RWPE2 (cell line): ENCODE measurements around the gene SKIC2.
A peak's percentile ranks its signal among the peaks of the same experiment; 100 is the strongest.
"Not testable (repeated sequence)": the region's sequence is repeated elsewhere in the genome, so short reads cannot be mapped to it uniquely, and the experiment has no call there.

Experiments
- ATAC-seq: fragments of 200-7000 bp; cut with Tn5 transposase; 3 replicates; pipeline ENCODE4 v1.9.1; 2021; ENCODE audit warnings: low read depth
- DNase-seq: peaks from one replicate; pipeline ENCODE4 v3.0.0-alpha.2; 2020; ENCODE audit warnings: low spot score
- H3K27ac ChIP-seq: fragments of 450-650 bp; 2 replicates; pipeline ENCODE4 v1.5.1; 2017; ENCODE audit warnings: mild to moderate bottlenecking; ENCODE audit not compliant: poor library complexity, severe bottlenecking
- H3K27me3 ChIP-seq: fragments of 250-450 bp; sonication (Bioruptor Pico); 2 replicates; pipeline ENCODE4 v1.5.1; 2021; ENCODE audit warnings: mild to moderate bottlenecking, moderate library complexity; ENCODE audit not compliant: insufficient read depth, poor library complexity, severe bottlenecking
- H3K36me3 ChIP-seq: fragments of 250-450 bp; sonication (Bioruptor Pico); 2 replicates; pipeline ENCODE4 v1.5.1; 2020; ENCODE audit warnings: low read depth, mild to moderate bottlenecking, moderate library complexity
- H3K4me1 ChIP-seq: fragments of 250-450 bp; sonication (Bioruptor Pico); 2 replicates; pipeline ENCODE4 v1.5.1; 2021; ENCODE audit warnings: mild to moderate bottlenecking, moderate library complexity; ENCODE audit not compliant: insufficient read depth, poor library complexity, severe bottlenecking
- H3K4me3 ChIP-seq: fragments of 250-450 bp; sonication (Bioruptor Pico); 2 replicates; pipeline ENCODE4 v1.5.1; 2021; ENCODE audit warnings: mild to moderate bottlenecking, moderate library complexity; ENCODE audit not compliant: severe bottlenecking
- H3K9me3 ChIP-seq: fragments of 250-450 bp; sonication (Bioruptor Pico); 2 replicates; pipeline ENCODE4 v1.5.1; 2021; ENCODE audit warnings: mild to moderate bottlenecking, moderate library complexity; ENCODE audit not compliant: severe bottlenecking

The SKIC2 gene

DNA sequence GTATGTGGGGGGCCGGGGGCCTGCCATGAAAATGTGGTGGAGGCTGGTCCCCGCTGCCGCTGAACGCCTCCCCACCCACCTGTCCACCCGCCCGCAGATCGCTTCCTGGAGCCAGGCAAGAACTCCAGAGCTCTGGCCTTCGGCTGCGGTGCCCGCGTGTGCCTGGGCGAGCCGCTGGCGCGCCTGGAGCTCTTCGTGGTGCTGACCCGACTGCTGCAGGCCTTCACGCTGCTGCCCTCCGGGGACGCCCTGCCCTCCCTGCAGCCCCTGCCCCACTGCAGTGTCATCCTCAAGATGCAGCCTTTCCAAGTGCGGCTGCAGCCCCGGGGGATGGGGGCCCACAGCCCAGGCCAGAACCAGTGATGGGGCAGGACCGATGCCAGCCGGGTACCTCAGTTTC, 49.1 kb downstream of the SKIC2 start:
- not testable (repeated sequence) for DNase-seq, H3K27me3 ChIP-seq, H3K36me3 ChIP-seq, H3K27ac ChIP-seq, ATAC-seq, H3K9me3 ChIP-seq, H3K4me1 ChIP-seq, H3K4me3 ChIP-seq

- not testable (repeated sequence) for DNase-seq, H3K27me3 ChIP-seq, H3K4me3 ChIP-seq, H3K36me3 ChIP-seq, H3K9me3 ChIP-seq, H3K27ac ChIP-seq, H3K4me1 ChIP-seq, ATAC-seq
These were observed 49.6 kb downstream of the SKIC2 start for GRCh38 chr6:32008616-32009015.

DNA sequence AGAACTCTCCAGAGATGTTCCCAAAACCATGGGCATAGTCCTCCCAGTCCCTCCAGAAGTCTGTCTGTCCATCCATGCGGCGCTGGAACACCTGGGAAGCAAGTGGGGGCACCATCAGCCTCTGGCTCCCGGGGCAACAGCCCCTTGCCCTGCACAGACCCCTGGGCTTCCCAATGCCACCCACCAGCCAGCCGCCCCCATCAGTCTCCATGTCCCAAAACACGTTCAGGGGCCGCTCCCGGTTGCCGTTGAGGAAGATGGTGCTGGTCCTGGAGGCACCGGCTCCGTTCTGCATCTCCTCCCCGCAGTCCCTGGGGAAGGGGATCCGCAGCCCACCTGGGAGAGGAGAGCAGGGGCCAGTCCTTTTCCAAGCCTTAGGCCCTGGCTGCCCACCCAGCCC, 50.6 kb downstream of the SKIC2 start:
- not testable (repeated sequence) for DNase-seq, H3K27me3 ChIP-seq, H3K4me3 ChIP-seq, H3K36me3 ChIP-seq, H3K4me1 ChIP-seq, H3K27ac ChIP-seq, H3K9me3 ChIP-seq, ATAC-seq

DNA sequence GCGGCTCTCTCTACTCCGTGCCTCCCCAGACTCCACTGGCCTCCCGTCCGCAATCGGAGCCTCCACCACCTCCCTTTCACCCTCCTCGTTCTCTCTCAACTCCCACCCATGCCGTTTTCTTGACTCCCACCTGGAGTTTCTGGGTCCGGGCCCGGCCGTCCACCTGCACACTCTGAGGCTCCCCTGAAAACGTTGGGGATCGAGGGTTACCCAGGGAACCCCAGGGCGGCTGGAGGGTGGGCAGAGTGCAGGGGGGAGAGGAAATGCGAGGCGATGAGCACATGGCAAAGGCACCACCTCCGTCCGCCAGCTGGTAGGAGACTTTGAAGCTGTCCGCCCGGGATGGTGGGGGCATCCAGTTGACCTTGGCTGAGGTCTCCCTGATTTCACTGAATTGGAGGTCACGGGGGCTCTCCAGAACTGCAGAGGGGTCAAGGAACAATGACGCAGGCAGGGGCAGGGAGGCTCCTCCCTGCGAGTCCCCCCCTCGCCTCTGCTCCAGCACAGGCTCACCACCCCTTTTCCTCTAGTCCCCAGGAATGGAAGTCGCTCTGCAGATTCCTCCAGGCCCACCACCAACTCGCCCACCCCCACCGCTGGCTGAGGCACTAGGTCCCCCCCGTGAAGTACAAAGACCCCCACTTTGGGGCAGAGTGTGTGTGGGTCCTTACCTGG, 52.0 kb downstream of the SKIC2 start:
- DNase-seq, H3K9me3 ChIP-seq, H3K36me3 ChIP-seq, H3K27ac ChIP-seq, H3K27me3 ChIP-seq, H3K4me3 ChIP-seq, ATAC-seq, H3K4me1 ChIP-seq: not testable (repeated sequence)

GRCh38 chr6:32012941-32013617, 54.1 kb downstream of the SKIC2 start:
- ATAC-seq, H3K36me3 ChIP-seq, H3K4me3 ChIP-seq, H3K9me3 ChIP-seq, H3K4me1 ChIP-seq, H3K27ac ChIP-seq, H3K27me3 ChIP-seq: not testable (repeated sequence)
- peak; percentile 46 for DNase-seq

GRCh38 chr6:32013738-32014137, 54.8 kb downstream of the SKIC2 start:
- H3K27me3 ChIP-seq, DNase-seq, H3K4me1 ChIP-seq, H3K36me3 ChIP-seq, ATAC-seq, H3K27ac ChIP-seq, H3K9me3 ChIP-seq, H3K4me3 ChIP-seq: not testable (repeated sequence)

GRCh38 chr6:32014547-32014946, 55.6 kb downstream of the SKIC2 start, which contains the start of gene C4B:
TSS of gene C4B (plus strand) at chr6:32014795. CDS start at chr6:32014846, 51 bp downstream.
- not testable (repeated sequence) for H3K9me3 ChIP-seq, H3K27ac ChIP-seq, ATAC-seq, H3K4me3 ChIP-seq, H3K36me3 ChIP-seq, DNase-seq, H3K4me1 ChIP-seq, H3K27me3 ChIP-seq
